Common myeloid progenitor, CD34-positive (primary cell): Measurements from ENCODE around the gene HIPK1.

ENCODE experiments used
- CTCF ChIA-PET: fragments of 350-600 bp; sonication (Branson Sonifier 250); formaldehyde crosslinking; loops from one replicate; lab custom pipeline; 2021; ENCODE audit warnings: antibody characterized with exemption; lab: Charles Lee
- POLR2A ChIA-PET: fragments of 350-600 bp; sonication (Branson Sonifier 250); formaldehyde crosslinking; loops from one replicate; lab custom pipeline; 2021; ENCODE audit warnings: antibody characterized with exemption; lab: Charles Lee
- DNase-seq, 3 donors: peaks; one replicate each; pipeline versions ENCODE4 v3.0.0 to v3.0.0-alpha.2; 2013
- H3K27ac ChIP-seq, 2 experiments: 1 replicate in 1 of 2; 2 replicates in 1 of 2; pipeline ENCODE4 v1.7.0; 2013; ENCODE audit warnings: inconsistent platforms in 2 of 2, low read length in 2 of 2, mild to moderate bottlenecking in 2 of 2, low read depth in 1 of 2, moderate library complexity in 1 of 2; ENCODE audit not compliant: severe bottlenecking in 2 of 2, insufficient read depth in 1 of 2, poor library complexity in 1 of 2
- H3K27me3 ChIP-seq, 5 experiments: replicated peaks in 2 of 5; 1 replicate in 3 of 5; 2 replicates in 2 of 5; pipeline versions ENCODE4 v1.6.1 to v1.7.0; 2013; ENCODE audit warnings: low read length in 4 of 5, mild to moderate bottlenecking in 2 of 5, moderate library complexity in 2 of 5, inconsistent platforms in 1 of 5; ENCODE audit not compliant: insufficient read depth in 5 of 5, control insufficient read depth in 4 of 5
- H3K36me3 ChIP-seq, 4 experiments: 1 replicate in 2 of 4; 2 replicates in 2 of 4; pipeline versions ENCODE4 v1.6.1 to v1.7.0; 2013; ENCODE audit warnings: low read length in 3 of 4, control low read depth in 1 of 4, mild to moderate bottlenecking in 1 of 4; ENCODE audit not compliant: control insufficient read depth in 4 of 4, insufficient read depth in 4 of 4
- H3K4me1 ChIP-seq, 4 experiments: 1 replicate in 3 of 4; 2 replicates in 1 of 4; pipeline versions ENCODE4 v1.6.1 to v1.7.1; 2013; ENCODE audit warnings: low read length in 3 of 4, mild to moderate bottlenecking in 3 of 4, control low read depth in 1 of 4, inconsistent platforms in 1 of 4, moderate library complexity in 1 of 4; ENCODE audit not compliant: control insufficient read depth in 4 of 4, insufficient read depth in 4 of 4; ENCODE audit errors: control extremely low read depth in 1 of 4
- H3K4me3 ChIP-seq, 7 experiments: 1 replicate in 4 of 7; 2 replicates in 3 of 7; pipeline versions ENCODE4 v1.5.1 to v1.7.0; 2013; ENCODE audit warnings: mild to moderate bottlenecking in 7 of 7, low read length in 6 of 7, moderate library complexity in 6 of 7, inconsistent platforms in 2 of 7, low read depth in 2 of 7, control low read depth in 1 of 7; ENCODE audit not compliant: insufficient read depth in 4 of 7, control insufficient read depth in 1 of 7; ENCODE audit errors: extremely low read depth in 1 of 7
- H3K9me3 ChIP-seq, 5 experiments: 1 replicate in 4 of 5; 2 replicates in 1 of 5; pipeline versions ENCODE4 v1.6.1 to v1.7.1; 2013; ENCODE audit warnings: low read length in 4 of 5, mild to moderate bottlenecking in 2 of 5, inconsistent platforms in 1 of 5, low read depth in 1 of 5, moderate library complexity in 1 of 5; ENCODE audit not compliant: control insufficient read depth in 4 of 5, insufficient read depth in 2 of 5; ENCODE audit errors: control extremely low read depth in 1 of 5
- WGBS: methylation state at CpG from one replicate; pipeline ENCODE4 v1.1.5; 2013; ENCODE audit not compliant: insufficient coverage; 5-methylcytosine and 5-hydroxymethylcytosine counted together

The HIPK1 gene

GRCh38 chr1:113924473-113924872, 4.7 kb upstream of the HIPK1 start:
- 87% methylated on average over 2 of the region's 2 CpGs for WGBS
- POLR2A ChIA-PET: no interaction called here
- Histone ChIP-seq H3K36me3 (no peaks in the 10 kb centered on the region), H3K4me3 (no peak overlapping the region), H3K27me3 (no peaks in the 10 kb centered on the region), H3K9me3 (no peaks in the 10 kb centered on the region), H3K27ac (no peak overlapping the region), H3K4me1 (peaks cover 5 to 18% (median 13%) of the 10 kb centered on the region in 4 experiments)
- CTCF ChIA-PET: interaction anchor here (0.9 to 1.3 kb wide), 4 partner anchors 9 to 54 kb away, joined by 3 to 5 read pairs (median 3); no protein-coding TSS in a partner anchor
- DNase-seq: no peak

- H3K27me3 ChIP-seq: no peaks in the 10 kb centered on the region
- H3K36me3 ChIP-seq: no peaks in the 10 kb centered on the region
- 0% methylated on average over 4 of the region's 6 CpGs for WGBS
- H3K4me1 ChIP-seq: peaks cover 25 to 48% (median 39%) of the 10 kb centered on the region in 4 experiments
- peak overlapping the region; percentile 100 for H3K27ac ChIP-seq
- ChIA-PET POLR2A (interaction anchor here (0.5 to 3.6 kb wide), 8 partner anchors 12 to 116 kb away, joined by 3 to 43 read pairs (median 6); partner anchors contain the start of genes AP4B1, DCLRE1B and RSBN1), CTCF (interaction anchor here (0.7 to 18.7 kb wide), 12 partner anchors 12 to 94 kb away, joined by 3 to 212 read pairs (median 7); partner anchors contain the start of genes AP4B1 and DCLRE1B)
- no peaks in the 10 kb centered on the region for H3K9me3 ChIP-seq
- peak overlapping the region in 6 of 7 experiments; percentile 94 to 98 (median 94) for H3K4me3 ChIP-seq
- peak in 2 of 3 donors; percentile 53 to 60 for DNase-seq
Measured at GRCh38 chr1:113928187-113928930, 765 bp upstream of the HIPK1 start.

- H3K36me3 ChIP-seq: peaks cover 0 to 2% (median under 1%) of the 10 kb centered on the region in 4 experiments
- DNase-seq: peak; percentile 48 to 79 (median 73)
- H3K4me1 ChIP-seq: peaks cover 38 to 64% (median 49%) of the 10 kb centered on the region in 4 experiments
- ChIA-PET CTCF (interaction anchor here (0.8 to 18.7 kb wide), 20 partner anchors 8 to 172 kb away, joined by 3 to 212 read pairs (median 6); partner anchors contain the start of genes AP4B1 and DCLRE1B), POLR2A (interaction anchor here (0.5 to 3.6 kb wide), 13 partner anchors 11 to 171 kb away, joined by 3 to 43 read pairs (median 6); partner anchors contain the start of genes AP4B1, DCLRE1B and PHTF1)
- H3K9me3 ChIP-seq: no peaks in the 10 kb centered on the region
- no peaks in the 10 kb centered on the region for H3K27me3 ChIP-seq
- H3K4me3 ChIP-seq: peak overlapping the region; percentile 74 to 100 (median 95)
- WGBS: under 1% methylated on average over 51 of the region's 64 CpGs
- peak overlapping the region; percentile 100 for H3K27ac ChIP-seq
Measured at GRCh38 chr1:113929750-113930498, 800 bp downstream of the HIPK1 start.

GRCh38 chr1:113930499-113931161, 1.5 kb downstream of the HIPK1 start:
- Histone ChIP-seq H3K27me3 (no peaks in the 10 kb centered on the region), H3K36me3 (peaks cover 0 to 2% (median under 1%) of the 10 kb centered on the region in 4 experiments), H3K9me3 (no peaks in the 10 kb centered on the region), H3K4me3 (peak overlapping the region; percentile 74 to 100 (median 95)), H3K27ac (peak overlapping the region; percentile 100), H3K4me1 (peaks cover 38 to 65% (median 49%) of the 10 kb centered on the region in 4 experiments)
- peak; percentile 83 to 95 (median 95) for DNase-seq
- WGBS: 0% methylated on average over 6 of the region's 8 CpGs
- CTCF ChIA-PET: interaction anchor here (0.8 to 18.7 kb wide), 14 partner anchors 10 to 172 kb away, joined by 3 to 212 read pairs (median 6); partner anchors contain the start of genes AP4B1, DCLRE1B and RSBN1
- POLR2A ChIA-PET: interaction anchor here (0.5 to 3.6 kb wide), 11 partner anchors 17 to 171 kb away, joined by 3 to 43 read pairs (median 6); partner anchors contain the start of genes AP4B1, DCLRE1B and PHTF1

- CTCF ChIA-PET: interaction anchor here (0.7 to 18.7 kb wide), 9 partner anchors 9 to 173 kb away, joined by 3 to 212 read pairs (median 22); partner anchors contain the start of genes AP4B1, DCLRE1B and RSBN1
- peak; percentile 55 to 81 (median 70) for DNase-seq
- 0% methylated on average over 1 of the region's 3 CpGs for WGBS
- Histone ChIP-seq H3K9me3 (no peaks in the 10 kb centered on the region), H3K27ac (peak overlapping the region; percentile 100), H3K27me3 (no peaks in the 10 kb centered on the region), H3K36me3 (peaks cover 0 to 2% (median under 1%) of the 10 kb centered on the region in 4 experiments), H3K4me1 (peaks cover 38 to 65% (median 52%) of the 10 kb centered on the region in 4 experiments), H3K4me3 (peak overlapping the region in 6 of 7 experiments; percentile 94 to 100 (median 96))
- POLR2A ChIA-PET: interaction anchor here (2.5 to 3.6 kb wide), 2 partner anchors 17 to 27 kb away, joined by 22 to 43 read pairs; partner anchors contain the start of genes AP4B1 and DCLRE1B
Measured at GRCh38 chr1:113931451-113931851, 2.3 kb downstream of the HIPK1 start.

GRCh38 chr1:113934006-113934405, 4.9 kb downstream of the HIPK1 start:
- DNase-seq: no peak
- Histone ChIP-seq H3K36me3 (peaks cover 0 to 2% (median under 1%) of the 10 kb centered on the region in 4 experiments), H3K9me3 (no peaks in the 10 kb centered on the region), H3K4me3 (peak overlapping the region in 2 of 7 experiments; percentile 38 to 43), H3K27ac (no peak overlapping the region), H3K27me3 (no peaks in the 10 kb centered on the region), H3K4me1 (peaks cover 35 to 74% (median 60%) of the 10 kb centered on the region in 4 experiments)
- ChIA-PET CTCF (interaction anchor here (1.2 to 18.7 kb wide), 4 partner anchors 17 to 99 kb away, joined by 4 to 212 read pairs (median 7); partner anchors contain the start of genes AP4B1 and BCL2L15), POLR2A (no interaction called here)
